SK-N-MC (cell line): ENCODE data around the gene PNLIPRP1.

Source experiments
- EZH2 ChIP-seq: fragments of 200-600 bp; sonication (generic); IDR thresholded peaks from one replicate; pipeline ENCODE4 v1.6.1; 2017; ENCODE audit warnings: antibody characterized with exemption
- FOXP2 ChIP-seq: optimal IDR thresholded peaks from 2 replicates; pipeline ENCODE3; 2011; ENCODE audit warnings: mild to moderate bottlenecking, moderate library complexity; ENCODE audit not compliant: insufficient read depth; ENCODE audit errors: extremely low read length, control extremely low read depth
- POLR2AphosphoS5 ChIP-seq: IDR thresholded peaks from 2 replicates; pipeline ENCODE4 v1.6.1; 2012; ENCODE audit warnings: mild to moderate bottlenecking, low read depth, low read length, borderline replicate concordance

GRCh38 chr10:116653885-116654284, 63.1 kb downstream of the PNLIPRP1 start:
- no peak for TF ChIP-seq EZH2
- no peak for TF ChIP-seq POLR2AphosphoS5
- TF ChIP-seq FOXP2 = no peak
